Colon (tissue), 2 donors: ENCODE results near the gene CCDC170.
"Not testable (repeated sequence)": the region's sequence is repeated elsewhere in the genome, so short reads cannot be mapped to it uniquely, and the experiment has no call there.

Experiments used
- FAIRE-seq: peaks from 2 replicates; lab custom pipeline; 2012; peaks lifted over from hg19 to GRCh38; lab: Jason Lieb, UNC
- donor health status: control.
- donor health status: control.

Gene CCDC170

GRCh38 chr6:151494235-151494935, 568 bp downstream of the CCDC170 start:
- no peak for FAIRE-seq

GRCh38 chr6:151494936-151495320, 1.1 kb downstream of the CCDC170 start:
- FAIRE-seq, result no peak

- no peak for FAIRE-seq
Observed at GRCh38 chr6:151495380-151495779, 1.6 kb downstream of the CCDC170 start.

GRCh38 chr6:151497905-151498304, 4.1 kb downstream of the CCDC170 start:
- FAIRE-seq, result no peak

GRCh38 chr6:151498327-151498726, 4.5 kb downstream of the CCDC170 start:
- FAIRE-seq, result no peak

GRCh38 chr6:151499551-151499950, 5.7 kb downstream of the CCDC170 start:
- FAIRE-seq, result no peak

GRCh38 chr6:151501511-151502136, 7.8 kb downstream of the CCDC170 start:
- FAIRE-seq, result no peak

GRCh38 chr6:151502499-151502898, 8.7 kb downstream of the CCDC170 start:
- FAIRE-seq, result no peak

- FAIRE-seq, result no peak
Observed at GRCh38 chr6:151506761-151507160, 12.9 kb downstream of the CCDC170 start.

GRCh38 chr6:151509048-151509447, 15.2 kb downstream of the CCDC170 start:
- no peak for FAIRE-seq

- FAIRE-seq, result no peak
Observed at GRCh38 chr6:151512481-151512880, 18.7 kb downstream of the CCDC170 start.

GRCh38 chr6:151514000-151514730, 20.3 kb downstream of the CCDC170 start:
- FAIRE-seq, result no peak

GRCh38 chr6:151518992-151519391, 25.2 kb downstream of the CCDC170 start:
- not testable (repeated sequence) for FAIRE-seq

GRCh38 chr6:151523034-151523433, 29.2 kb downstream of the CCDC170 start:
- no peak for FAIRE-seq

- FAIRE-seq, result no peak
Observed at GRCh38 chr6:151524059-151524458, 30.2 kb downstream of the CCDC170 start.

- FAIRE-seq, result no peak
Observed at GRCh38 chr6:151534576-151534975, 40.8 kb downstream of the CCDC170 start.

GRCh38 chr6:151535476-151536187, 41.8 kb downstream of the CCDC170 start:
- no peak for FAIRE-seq

GRCh38 chr6:151536188-151536479, 42.3 kb downstream of the CCDC170 start:
- no peak for FAIRE-seq

GRCh38 chr6:151537556-151537955, 43.7 kb downstream of the CCDC170 start:
- FAIRE-seq, result no peak

GRCh38 chr6:151539506-151540268, 45.9 kb downstream of the CCDC170 start:
- no peak for FAIRE-seq

- FAIRE-seq, result no peak
Observed at GRCh38 chr6:151544453-151544852, 50.6 kb downstream of the CCDC170 start.

- FAIRE-seq, result not testable (repeated sequence)
Observed at GRCh38 chr6:151544884-151545283, 51.1 kb downstream of the CCDC170 start.
